Amniotic stem cell (primary cell): ENCODE measurements around the gene MACROH2A1.

Experiments
- DNase-seq: peaks from one replicate; lab custom pipeline; 2025; lab: John Stamatoyannopoulos, UW

MACROH2A1 gene

DNA sequence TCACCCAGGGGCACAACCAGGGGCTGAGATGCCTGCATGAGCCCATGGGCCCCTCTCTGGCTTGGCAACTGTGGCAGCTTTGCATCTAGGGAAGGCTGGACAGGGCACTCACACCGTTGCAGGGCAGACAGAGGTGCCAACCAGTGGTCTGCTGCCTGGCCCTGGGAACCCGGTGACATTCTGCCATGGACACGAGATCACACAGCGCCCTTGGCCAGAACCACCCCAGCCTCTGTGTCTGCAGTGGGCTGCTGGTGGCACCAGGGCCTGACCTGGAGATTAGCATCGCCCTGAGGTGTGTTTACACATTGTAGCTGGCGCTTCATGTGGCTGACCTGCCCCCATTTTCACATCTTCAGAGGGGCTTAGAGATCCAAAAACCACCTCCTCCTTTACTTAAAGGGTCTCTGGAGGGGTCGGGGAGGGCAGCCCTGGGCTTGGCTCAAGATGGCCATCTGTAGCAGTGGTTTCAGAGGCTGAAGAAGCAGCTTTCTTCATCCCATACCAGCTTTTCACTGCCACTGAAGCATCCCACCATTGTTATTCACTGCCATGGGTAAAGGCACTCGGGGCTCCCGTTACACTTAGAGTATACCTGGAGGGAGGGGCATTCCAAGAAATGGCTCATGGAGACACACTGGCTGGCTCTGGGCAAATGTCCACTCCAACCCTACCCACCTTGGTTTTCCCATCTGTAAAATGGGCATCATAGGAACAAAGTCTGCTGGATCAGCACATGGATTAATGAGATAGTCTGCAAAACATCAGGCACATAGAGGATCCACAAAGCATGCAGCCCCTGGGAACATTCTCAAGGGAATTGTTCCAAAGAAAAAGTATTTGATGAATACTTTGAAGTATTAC is 36.7 kb upstream of the MACROH2A1 start:
- DNase-seq, result no peak

DNA sequence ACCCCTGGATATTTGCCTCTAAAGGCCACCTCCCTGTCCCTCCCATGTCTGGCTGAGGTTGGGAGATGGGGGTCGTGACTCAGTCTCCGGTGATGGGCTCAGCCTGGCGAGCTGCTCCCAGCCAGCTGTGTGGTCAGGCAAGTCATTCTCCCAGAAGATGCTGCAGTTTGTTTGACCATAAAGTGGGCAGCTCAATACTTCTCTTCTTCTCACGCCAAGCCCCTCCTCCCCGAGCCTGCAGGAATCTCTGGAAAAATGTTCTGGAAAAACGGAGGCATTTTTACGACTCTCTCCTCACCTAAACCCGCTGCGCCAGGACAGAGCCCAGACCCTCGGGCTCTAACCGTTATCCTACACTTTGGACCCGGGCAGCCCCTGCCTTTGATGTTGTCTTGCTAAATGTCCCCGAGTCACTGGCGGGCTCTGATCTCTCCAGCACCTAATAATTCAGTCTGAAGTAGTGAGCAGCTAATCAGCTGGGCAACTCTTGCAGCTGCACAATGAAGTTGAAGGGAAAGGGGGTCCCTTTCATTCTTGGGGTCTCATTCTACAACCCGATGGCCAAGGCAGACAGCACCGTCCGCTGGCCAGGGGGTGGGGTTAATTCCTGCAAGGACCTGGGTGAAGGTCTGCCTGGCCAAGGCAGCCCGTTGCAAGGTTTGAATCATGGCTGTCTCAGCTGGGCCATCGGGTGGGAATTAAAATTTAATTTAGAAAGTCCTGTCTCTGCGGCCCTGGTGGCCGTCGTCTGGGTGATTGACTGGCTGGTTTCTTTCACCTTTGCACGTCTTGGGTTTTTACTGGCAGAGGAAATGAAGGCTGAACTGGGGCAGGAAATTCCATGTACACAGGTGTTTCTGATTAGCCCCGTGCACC is 35.8 kb upstream of the MACROH2A1 start:
- no peak for DNase-seq

DNA sequence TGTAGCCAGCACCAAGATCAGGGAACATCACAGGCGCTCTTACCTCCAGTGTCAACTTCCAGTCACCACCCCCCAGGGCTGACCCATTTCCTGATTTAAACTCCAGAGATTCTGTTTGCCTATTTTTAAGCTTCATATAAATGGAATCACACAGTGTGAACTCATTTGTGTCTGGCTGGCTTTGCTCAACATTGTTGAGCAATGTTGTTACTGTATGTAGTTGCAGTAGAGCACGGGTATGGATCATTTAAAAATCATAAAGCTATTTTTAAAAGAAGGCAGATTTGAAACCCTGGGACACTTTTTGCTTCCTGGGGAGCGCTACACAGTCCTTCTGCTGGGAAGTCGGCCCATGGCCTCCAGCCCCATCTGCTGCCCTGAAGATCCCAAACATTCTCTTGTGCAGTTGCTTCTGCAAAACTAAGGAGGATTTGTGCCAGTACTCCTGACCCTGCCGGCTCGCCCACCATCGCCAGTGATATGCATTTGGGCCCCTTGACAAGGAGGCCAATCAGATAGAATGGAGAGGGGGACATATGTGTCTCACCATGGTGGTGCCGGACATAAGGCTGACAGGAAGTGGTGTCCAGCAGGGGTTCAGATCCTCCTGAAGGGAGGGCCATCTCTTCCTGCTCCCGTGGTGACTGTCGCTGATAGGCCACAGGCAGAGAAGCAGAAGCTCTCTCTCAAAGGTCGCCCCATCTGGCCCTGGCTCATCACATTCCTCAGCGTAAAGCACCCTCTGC is 34.8 kb upstream of the MACROH2A1 start:
- DNase-seq, result no peak

DNA sequence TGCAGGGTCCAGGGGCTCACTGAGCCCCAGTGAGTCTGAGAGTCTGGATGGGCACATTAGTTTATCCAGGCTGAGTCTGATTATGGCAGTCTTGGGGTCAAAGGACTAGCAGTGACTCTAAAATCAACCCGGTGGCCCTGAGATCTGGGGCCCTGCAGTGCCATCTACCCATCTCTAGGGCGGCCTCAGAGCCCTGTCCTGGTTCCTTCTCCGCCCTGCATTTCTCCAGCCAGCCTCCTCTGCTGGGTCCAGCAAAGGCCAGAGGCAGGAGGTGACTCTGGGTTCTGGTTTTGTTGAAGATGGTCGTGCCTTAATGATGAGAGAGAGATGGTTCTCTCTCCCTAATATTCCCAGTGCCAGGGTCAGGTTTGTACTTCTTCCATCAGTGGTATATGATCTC is 33.1 kb upstream of the MACROH2A1 start:
- DNase-seq, result no peak

DNA sequence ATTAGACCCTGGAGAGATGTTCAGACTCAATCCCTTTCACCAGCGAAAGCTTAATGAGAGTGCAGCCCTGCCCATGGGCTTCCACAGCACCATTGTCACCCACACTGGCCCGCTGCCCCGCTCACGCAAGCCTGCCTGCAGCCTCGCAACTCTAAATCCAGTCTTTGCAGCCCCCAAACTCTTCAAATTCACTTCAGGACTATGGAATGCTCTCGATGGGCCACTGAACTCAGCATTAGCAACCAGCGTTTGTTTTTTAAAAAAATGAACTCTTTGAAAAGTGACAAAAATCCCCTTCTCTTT is 31.1 kb upstream of the MACROH2A1 start:
- DNase-seq, result no peak

DNA sequence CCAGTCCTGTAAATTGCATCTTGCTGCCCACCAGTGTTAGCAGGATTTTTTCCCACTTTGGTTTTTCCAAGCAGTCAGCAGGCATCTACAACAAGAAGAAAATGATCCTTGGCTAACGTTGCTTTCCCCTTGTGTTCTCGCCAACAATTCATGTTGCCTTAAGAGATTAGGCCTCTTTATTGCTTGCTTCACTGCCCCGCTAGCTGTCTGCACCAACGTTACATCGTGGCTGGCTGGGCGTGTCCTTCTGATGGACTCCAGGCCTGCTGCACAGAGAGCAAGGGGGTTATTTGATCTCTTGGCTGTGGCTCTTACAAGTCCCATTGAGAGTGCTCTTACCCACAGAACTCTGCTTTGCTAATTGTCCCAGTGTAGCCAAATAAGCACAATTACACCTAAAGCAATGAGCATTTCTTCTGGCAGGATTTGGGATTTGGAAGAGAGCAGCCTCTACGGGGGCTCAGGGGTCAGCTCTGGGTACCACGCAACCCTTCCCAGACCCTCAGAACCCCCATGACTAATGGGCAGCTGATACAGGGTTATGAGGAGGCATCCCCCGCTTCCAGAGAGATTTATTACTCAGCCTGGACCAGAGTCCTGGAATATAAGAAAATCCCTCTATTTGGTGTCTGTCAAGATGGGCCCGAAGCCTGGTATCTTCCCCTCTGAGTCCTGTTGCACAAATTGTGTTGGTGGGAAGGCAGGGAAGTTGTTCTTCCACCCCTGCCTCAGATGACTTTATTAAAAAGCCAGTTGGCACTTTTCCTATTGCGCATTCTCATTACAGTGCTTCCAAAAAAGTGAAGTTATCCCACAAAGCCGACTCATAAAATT is 30.5 kb upstream of the MACROH2A1 start:
- no peak for DNase-seq

DNA sequence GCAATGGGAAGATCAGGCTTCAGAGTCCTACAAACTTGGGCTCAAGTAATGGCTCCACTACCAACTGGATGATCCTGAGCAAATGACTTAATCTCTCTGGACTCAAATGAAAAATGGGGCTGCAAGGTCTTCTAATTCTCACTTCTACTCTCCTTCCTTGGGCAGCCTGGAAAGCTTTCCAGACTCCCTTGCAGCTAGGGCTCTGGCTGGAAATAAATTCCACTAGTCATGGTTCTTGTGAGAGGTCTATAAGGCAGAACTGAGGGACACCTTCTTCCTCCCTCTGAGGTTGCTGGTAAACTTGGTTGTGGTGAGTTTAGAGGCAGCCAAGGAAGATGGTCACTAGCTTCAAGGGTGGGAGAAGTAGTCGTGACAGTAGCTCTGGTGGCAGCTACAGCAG is 29.6 kb upstream of the MACROH2A1 start:
- no peak for DNase-seq

DNA sequence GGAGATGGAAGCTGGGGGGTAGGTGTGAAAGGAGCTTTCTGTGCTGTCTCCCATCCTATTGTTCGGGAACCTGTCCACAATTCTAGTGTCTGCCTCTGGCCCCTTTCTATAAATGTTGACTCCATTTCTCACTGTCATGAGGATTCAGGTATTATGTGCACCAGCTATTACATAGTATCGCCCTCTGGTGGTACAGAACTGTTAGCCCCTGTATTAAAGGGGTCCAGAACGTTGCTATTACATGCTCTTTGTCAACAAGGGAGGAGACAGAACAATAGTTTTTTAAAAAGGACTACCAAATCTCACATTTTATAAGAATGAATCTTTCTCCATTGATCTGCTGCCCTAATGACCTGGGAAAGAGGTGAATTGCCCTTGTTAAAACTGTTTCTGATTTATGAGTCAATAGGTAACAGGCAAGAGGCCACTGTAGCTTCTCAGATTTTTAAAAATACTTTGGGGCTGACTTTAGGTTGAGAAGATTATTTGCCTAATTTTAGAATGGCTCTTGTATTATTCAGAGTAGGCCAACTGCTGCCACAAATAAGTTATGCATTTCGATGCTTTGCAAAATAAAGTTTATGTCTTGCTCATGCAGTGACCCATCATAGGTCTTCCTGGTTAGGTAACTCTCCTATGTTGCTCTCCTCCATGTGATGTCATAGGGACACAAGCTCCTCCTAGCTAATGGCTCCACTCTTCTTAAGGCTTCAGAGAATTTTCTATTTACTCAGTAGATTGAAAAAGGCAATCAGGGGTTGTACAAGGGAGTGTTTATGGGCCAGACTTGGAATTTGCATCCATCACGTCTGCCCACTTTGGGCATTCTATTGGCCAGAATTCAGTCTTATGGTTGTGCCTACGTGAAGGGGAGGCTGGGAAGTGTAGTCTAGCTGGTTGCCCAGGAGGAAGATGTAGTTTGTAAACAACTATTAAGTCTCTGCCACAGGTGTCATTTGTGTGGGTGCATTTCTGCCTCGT is 27.4 kb upstream of the MACROH2A1 start:
- DNase-seq, result peak; percentile 49

DNA sequence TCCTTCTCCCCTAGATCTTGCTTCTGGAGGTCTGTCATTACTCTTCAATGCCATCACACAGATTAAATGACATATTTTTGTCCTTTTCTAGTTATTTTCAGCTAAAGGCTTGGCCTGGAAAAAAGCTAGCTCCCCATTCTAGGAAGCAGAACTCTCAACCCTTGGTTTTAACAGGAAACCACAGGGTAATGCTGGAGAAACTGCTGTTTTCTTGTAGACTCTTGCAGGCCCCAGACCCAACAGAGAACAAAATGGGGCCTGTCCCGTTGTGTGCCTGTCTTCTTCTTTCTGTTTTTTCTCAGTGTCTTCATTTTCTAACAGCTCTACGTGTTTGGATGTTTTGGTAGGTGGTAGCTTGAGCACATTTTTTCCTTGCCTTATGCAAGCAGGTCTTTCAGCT is 26.6 kb upstream of the MACROH2A1 start:
- DNase-seq, result no peak

DNA sequence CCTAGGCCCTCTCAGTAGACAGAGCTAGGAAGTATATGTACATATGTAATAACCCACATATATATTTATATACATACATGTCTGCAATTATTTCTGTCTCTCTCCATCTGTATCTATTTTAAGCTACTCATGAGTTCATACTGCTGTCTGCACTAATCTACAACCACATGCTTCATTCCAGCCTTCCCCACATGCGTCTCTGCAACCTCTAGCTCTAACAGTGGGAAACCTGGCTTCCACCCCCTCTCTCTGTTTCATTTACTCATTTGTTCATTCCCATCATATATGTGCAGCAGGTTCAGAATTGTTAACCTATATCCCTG is 24.8 kb upstream of the MACROH2A1 start:
- DNase-seq, result no peak

DNA sequence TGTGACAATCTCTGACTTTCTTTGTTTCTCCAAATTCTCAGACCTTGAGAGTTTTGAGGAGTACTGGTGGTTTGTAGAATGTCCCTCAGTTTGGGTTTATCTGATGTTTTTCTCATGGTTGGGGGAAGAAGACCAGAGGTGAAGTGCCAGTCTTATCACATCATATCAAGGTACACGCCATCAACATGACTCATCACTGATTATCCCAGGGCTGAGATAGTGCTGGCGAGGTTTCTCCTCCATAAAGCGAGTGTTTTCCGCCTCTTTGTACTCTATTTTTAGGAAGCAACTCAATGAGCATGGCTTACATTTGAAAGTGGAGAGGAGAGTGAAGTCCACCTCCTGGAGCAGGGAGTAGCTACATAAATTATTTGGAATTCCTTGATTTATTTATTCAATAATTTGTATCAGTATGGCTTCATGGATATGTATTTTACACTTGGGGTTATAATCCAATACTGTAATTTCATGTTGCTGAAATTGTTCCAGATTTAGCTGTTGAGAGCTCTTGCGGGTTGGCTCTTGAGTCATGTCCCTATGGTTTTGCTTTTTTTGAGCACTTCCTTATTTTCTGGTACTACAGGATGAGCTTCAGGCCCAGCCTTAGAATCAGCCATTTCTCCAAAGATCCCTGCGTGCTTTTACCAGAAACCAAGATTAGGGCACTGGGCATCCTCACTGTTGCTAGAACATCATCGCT is 24.3 kb upstream of the MACROH2A1 start:
- DNase-seq, result no peak

DNA sequence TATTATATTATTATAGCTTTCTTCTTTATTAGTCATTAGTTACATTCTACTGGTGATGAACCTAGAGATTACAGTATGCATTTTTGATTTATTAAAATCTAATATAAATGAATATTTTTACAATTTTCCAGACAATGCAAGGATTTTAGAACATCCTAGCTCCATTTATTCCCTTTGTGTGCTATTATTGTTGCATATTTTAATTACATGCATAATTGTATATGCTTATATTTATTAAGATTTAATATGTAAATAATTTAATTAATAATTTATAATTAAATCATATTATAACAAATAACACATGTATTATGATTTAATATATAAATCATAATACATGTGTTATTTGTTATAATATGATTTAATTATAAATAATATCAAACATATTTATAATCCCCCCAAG is 23.4 kb upstream of the MACROH2A1 start:
- no peak for DNase-seq

DNA sequence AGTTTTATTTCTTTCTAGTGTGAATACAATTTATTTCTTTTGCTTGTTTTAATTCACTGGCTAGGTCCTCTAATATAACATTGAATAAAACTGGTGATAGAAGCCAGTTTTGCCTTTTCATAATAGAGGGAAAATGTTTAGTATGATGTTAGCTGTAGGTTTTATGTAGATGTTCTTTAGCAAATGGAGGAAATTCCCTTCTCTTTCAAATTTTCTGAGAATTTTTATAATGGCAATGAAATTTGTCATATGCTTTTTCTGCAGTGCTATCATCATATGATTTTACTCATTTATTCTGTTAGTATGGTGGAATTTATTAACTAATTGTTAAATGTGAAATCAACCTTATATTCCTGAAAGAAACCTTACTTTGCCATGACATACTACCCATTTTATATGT is 18.1 kb upstream of the MACROH2A1 start:
- no peak for DNase-seq

DNA sequence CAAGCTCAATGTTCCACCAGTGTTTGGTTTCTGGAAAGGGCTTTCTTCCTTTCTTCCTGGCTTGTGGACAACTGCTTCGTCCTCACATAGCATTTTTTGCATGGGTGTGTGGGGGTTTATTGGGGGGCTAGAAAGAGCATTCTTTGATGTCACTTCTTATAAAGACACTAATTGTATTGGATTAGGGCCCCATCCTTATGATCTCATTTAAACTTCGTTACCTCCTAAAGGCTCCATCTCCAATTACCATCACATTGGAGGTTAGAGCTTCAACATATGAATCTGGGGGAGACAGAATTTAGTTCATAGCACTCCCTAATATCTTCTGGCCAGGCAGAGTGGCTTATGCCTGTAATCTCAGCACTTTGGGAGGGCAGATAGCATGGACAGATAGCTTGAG is 6.1 kb upstream of the MACROH2A1 start:
- no peak for DNase-seq

DNA sequence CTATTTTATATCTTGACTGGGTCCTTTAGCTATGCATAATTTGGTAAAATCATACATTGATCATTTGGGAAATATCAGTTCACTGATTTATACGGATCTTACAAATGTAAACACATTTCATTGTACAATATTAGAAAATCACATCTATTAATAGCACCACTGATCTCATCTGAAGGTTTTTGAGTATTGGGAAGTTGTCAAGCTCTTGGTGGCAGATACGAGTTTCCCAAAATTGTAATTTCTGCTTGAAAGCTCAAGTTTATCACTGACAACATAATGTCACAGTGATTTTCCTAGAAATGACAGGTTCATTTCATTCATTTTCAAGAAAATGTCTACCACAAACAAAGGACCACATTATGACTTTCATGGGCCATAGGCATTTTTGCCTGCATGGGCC is 3.0 kb upstream of the MACROH2A1 start:
- no peak for DNase-seq

DNA sequence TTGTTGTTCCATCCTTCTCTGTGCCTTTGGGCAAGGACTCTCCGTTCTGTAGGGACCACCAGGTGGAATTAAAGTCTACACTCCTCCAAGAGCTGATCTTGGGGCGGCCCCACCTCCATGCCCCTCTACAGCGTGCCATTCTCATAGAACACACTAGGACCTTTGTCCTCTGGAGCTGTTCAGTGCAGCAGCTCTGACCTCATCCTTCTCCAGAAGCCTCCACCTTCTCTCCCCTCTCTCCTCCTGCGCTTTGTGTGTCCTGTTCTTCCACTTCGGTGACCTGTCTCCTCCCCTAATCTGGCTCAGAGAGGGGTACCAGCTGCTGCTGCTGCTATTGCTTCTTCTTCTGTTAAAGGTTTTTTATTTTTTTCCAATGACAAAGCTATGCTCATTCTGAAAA is 1.8 kb upstream of the MACROH2A1 start:
- no peak for DNase-seq

DNA sequence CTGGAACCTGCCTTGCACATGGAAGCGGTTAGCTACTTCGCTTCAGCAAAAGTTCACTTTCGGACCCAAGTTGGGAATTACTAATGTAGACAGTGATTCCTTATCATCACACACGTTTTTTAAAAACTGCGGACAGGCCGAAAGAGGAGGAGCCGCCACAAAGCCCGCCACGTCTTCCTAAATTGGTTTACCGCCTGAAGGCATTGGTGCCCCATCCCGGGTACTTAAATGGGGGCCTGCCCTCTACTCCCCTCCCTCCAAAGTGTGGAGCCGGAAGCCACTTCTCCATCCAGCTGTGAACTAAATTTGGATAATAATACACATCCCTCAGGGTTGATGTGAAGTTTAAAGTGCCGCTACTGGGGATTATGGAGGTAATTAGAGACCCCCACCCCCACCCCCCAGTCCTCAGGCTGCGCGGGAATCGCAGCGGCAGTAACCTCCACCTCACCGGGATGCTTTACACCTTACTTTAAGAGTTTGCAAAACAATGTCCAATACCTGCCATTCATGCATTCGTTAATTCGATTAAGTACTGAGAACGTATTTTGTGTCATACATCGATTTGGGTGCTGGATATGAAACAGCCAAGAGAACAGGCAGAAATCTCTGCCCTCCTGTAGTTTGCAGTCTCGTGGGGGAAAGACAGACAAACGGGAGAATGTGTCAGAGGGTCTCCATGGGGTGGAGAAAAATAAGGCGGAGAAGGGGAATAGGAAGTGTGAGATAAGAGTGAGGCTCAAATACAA is 937 bp upstream of the MACROH2A1 start:
- DNase-seq, result no peak

DNA sequence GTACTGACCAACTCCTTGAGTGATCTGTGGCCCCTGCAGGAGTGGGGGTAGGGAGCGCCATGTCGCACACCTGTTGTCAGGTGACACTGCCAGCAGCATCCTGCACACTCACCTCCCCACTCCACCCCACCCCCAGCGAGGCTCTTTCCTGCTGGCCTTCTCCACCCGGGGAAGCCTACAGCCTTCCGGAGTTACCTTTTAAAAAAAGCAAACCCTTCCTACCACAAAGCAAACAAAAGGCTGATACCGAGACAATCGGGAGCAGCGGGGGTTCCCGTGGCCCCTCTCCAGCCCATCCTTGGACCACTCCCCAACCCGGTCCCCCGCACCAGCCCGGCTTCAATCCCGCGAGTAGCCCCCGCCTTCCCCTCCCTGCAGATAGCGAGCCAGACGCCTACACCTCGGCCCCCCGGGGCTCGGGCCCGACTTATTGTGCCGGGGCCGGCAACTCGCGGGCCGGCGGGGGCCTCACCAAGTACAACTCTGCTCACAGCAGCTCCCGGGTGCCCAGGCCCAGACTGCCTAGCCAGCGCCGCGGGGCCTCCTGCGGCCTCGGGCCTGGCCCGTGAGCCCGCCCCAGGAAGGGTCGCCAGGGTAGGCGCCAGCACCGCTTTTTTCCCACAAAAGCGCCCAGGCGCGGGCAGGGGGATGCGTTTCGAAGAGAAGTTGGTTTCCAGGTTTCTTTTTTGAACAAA is 724 bp downstream of the MACROH2A1 start:
- DNase-seq, result no peak

DNA sequence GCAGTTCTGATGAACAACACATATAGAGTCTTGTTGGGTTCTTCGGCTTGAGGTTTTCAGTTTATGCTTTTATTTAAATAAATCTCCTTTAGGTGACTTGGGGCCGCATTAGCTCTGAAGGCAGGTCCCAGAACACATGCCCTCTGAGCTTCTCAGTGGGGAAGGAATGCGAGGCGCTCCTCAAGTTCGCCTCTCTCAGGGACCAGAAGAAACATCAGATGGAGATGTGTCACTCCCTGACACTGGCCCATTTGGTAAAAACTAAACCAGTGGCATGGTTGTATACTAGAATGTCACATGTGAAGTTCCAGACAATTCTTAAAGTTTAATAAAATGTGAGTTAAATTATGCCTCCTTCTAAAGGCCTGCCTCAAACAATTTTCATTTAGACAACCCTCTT is 1.9 kb downstream of the MACROH2A1 start:
- DNase-seq, result no peak
